Endothelial cell of umbilical vein (primary cell): ENCODE results near the gene SORCS2. TPM values are rescaled to one million over a fixed set of nuclear protein-coding genes. Genes with fewer than 3 reads are reported as not detected.

Source experiments
- BruUV-seq: library from RNA; stranded (reverse); fragments of 400-500 nt; replicated peaks from 2 replicates; lab custom pipeline; 2021; lab: Mats Ljungman, UMichigan
- CTCF ChIA-PET: fragments of 300-600, 350-600 bp; sonication (Branson Sonifier 250); formaldehyde crosslinking; loops from one replicate; lab custom pipeline; 2021; ENCODE audit warnings: antibody characterized with exemption, inconsistent platforms; lab: Charles Lee
- POLR2A ChIA-PET: fragments of 300-600, 350-600 bp; sonication (Branson Sonifier 250); formaldehyde crosslinking; loops from one replicate; lab custom pipeline; 2021; ENCODE audit warnings: antibody characterized with exemption, inconsistent platforms; lab: Charles Lee
- DNase-seq: peaks from one replicate; pipeline ENCODE4 v3.0.0-alpha.2; 2011; ENCODE audit warnings: low read depth, low spot score
- FAIRE-seq: peaks from 2 replicates; lab custom pipeline; 2011; peaks lifted over from hg19 to GRCh38; lab: Jason Lieb, UNC
- H2AFZ ChIP-seq: 2 replicates; pipeline ENCODE4 v1.6.0; 2012; ENCODE audit warnings: low read depth, low read length, control low read depth, inconsistent platforms
- H3K27ac ChIP-seq: 2 replicates; pipeline ENCODE4 v1.5.1; 2011; ENCODE audit warnings: low read depth, mild to moderate bottlenecking, control low read depth, low read length, moderate library complexity; ENCODE audit not compliant: insufficient read depth
- H3K27me3 ChIP-seq, 2 experiments: 2 replicates each; pipeline versions ENCODE4 v1.6.0 to v1.6.1; 2011; ENCODE audit warnings: low read length in 2 of 2, mixed read lengths in 1 of 2; ENCODE audit not compliant: control insufficient read depth in 2 of 2, insufficient read depth in 2 of 2
- H3K36me3 ChIP-seq, 2 experiments: 2 replicates in 1 of 2; 3 replicates in 1 of 2; pipeline ENCODE4 v1.5.1; 2011; ENCODE audit warnings: low read length in 2 of 2, mild to moderate bottlenecking in 1 of 2, moderate library complexity in 1 of 2; ENCODE audit not compliant: control insufficient read depth in 2 of 2, insufficient read depth in 2 of 2; ENCODE audit errors: extremely low read depth in 1 of 2
- H3K4me1 ChIP-seq: 3 replicates; pipeline ENCODE4 v1.5.1; 2011; ENCODE audit warnings: mild to moderate bottlenecking, low read length; ENCODE audit not compliant: control insufficient read depth, insufficient read depth; ENCODE audit errors: extremely low read depth
- H3K4me2 ChIP-seq: 2 replicates; pipeline ENCODE4 v1.6.1; 2011; ENCODE audit warnings: low read length, control low read depth, mixed read lengths; ENCODE audit not compliant: insufficient read depth
- H3K4me3 ChIP-seq, 3 experiments: fragments of 200-600 bp in 1 of 3; sonication (generic), shearing (Covaris generic) in 1 of 3; replicated peaks in 1 of 3; 2 replicates each; pipeline ENCODE4 v1.5.1; 2011 to 2016; ENCODE audit warnings: control low read depth in 3 of 3, low read length in 3 of 3, mild to moderate bottlenecking in 2 of 3, inconsistent platforms in 1 of 3, low read depth in 1 of 3, moderate library complexity in 1 of 3; ENCODE audit not compliant: insufficient read depth in 1 of 3
- H3K79me2 ChIP-seq: 2 replicates; pipeline ENCODE4 v1.6.0; 2012; ENCODE audit warnings: low read length, inconsistent platforms; ENCODE audit not compliant: control insufficient read depth, insufficient read depth
- H3K9ac ChIP-seq: replicated peaks from 2 replicates; pipeline ENCODE3; 2011; ENCODE audit warnings: low read length, control low read depth; ENCODE audit not compliant: insufficient read depth; ENCODE audit errors: extremely low read depth
- H3K9me1 ChIP-seq: replicated peaks from 3 replicates; pipeline ENCODE4 v1.6.0; 2011; ENCODE audit warnings: mild to moderate bottlenecking, low read length; ENCODE audit not compliant: control insufficient read depth, insufficient read depth; ENCODE audit errors: extremely low read depth
- H3K9me3 ChIP-seq: replicated peaks from 2 replicates; pipeline ENCODE4 v1.5.1; 2012; ENCODE audit warnings: low read length, inconsistent platforms; ENCODE audit not compliant: control insufficient read depth, insufficient read depth
- H4K20me1 ChIP-seq: replicated peaks from 2 replicates; pipeline ENCODE3; 2011; ENCODE audit warnings: mild to moderate bottlenecking, low read length; ENCODE audit not compliant: control insufficient read depth, insufficient read depth; ENCODE audit errors: extremely low read depth
- CTCF ChIP-seq, 2 donors: IDR thresholded peaks; 1 replicate in 1 of 2; 2 replicates in 1 of 2; pipeline ENCODE4 v1.5.1; 2011; ENCODE audit warnings: low read length in 2 of 2, mild to moderate bottlenecking in 2 of 2, moderate library complexity in 2 of 2, control low read depth in 1 of 2, inconsistent platforms in 1 of 2, low read depth in 1 of 2; ENCODE audit not compliant: insufficient read depth in 1 of 2; ENCODE audit errors: extremely low read depth in 1 of 2
- EZH2 ChIP-seq: IDR thresholded peaks from 2 replicates; pipeline ENCODE4 v1.6.1; 2012; ENCODE audit warnings: borderline replicate concordance, low read depth, mild to moderate bottlenecking, moderate library complexity, low read length, inconsistent platforms; ENCODE audit not compliant: severe bottlenecking
- FOS ChIP-seq: IDR thresholded peaks from 2 replicates; pipeline ENCODE4 v1.6.1; 2011; ENCODE audit warnings: mild to moderate bottlenecking, low read length, moderate library complexity, borderline replicate concordance; ENCODE audit not compliant: insufficient read depth
- GATA2 ChIP-seq: IDR thresholded peaks from 2 replicates; pipeline ENCODE4 v1.7.0; 2011; ENCODE audit warnings: low read depth, mild to moderate bottlenecking, moderate library complexity, mixed read lengths, low read length; ENCODE audit not compliant: insufficient read length, insufficient read depth
- JUN ChIP-seq: IDR thresholded peaks from 2 replicates; pipeline ENCODE4 v1.6.1; 2011; ENCODE audit warnings: borderline replicate concordance, low read depth; ENCODE audit not compliant: insufficient read length, insufficient read depth
- MAX ChIP-seq: IDR thresholded peaks from 2 replicates; pipeline ENCODE4 v1.6.1; 2011; ENCODE audit not compliant: insufficient read depth, insufficient read length
- MYC ChIP-seq: IDR thresholded peaks from one replicate; pipeline ENCODE4 v1.6.1; 2011; ENCODE audit warnings: mild to moderate bottlenecking, low read depth, low read length
- POLR2A ChIP-seq: IDR thresholded peaks from 2 replicates; pipeline ENCODE4 v1.6.1; 2012; ENCODE audit warnings: low read depth, mild to moderate bottlenecking, control low read depth, low read length
- POLR2AphosphoS5 ChIP-seq: IDR thresholded peaks from 2 replicates; pipeline ENCODE4 v1.6.1; 2012; ENCODE audit warnings: low read depth, mild to moderate bottlenecking, control low read depth, low read length, moderate library complexity; ENCODE audit not compliant: insufficient read depth
- dilution Hi-C: fragments of 300-500 bp; cut with MboI; formaldehyde crosslinking; loops from one replicate; pipeline ENCODE4 v1.15.0; 2019; ENCODE audit warnings: low sequenced_read_pairs; ENCODE audit not compliant: extremely low pct_ligation_motif_present
- intact Hi-C: fragments of 100-400 bp; cut with micrococcal nuclease; formaldehyde crosslinking; loops from one replicate; pipeline ENCODE4 v1.10.0; 2022
- polyA plus RNA-seq, 4 experiments: library from polyadenylated mRNA; depleted of rRNA in 3 of 4; stranded (reverse) in 3 of 4; unstranded in 1 of 4; fragments of >200 nt; gene quantifications; 2 replicates each; pipeline versions ENCODE4 v1.2.1 to v1.2.3, GENCODE V29; 2011 to 2012; ENCODE audit warnings: missing spikeins in 1 of 4
- total RNA-seq: library from RNA; stranded (reverse); gene quantifications from 2 replicates; pipeline ENCODE4 v1.2.3, GENCODE V29; 2021

The SORCS2 gene
- total and polyA plus RNA-seq, 2 donors (not counting 3 experiments of a cell fraction or from before 2014, with no cell fraction given) = not detected

GRCh38 chr4:7416745-7417432, 224.6 kb downstream of the SORCS2 start:
- Histone ChIP-seq H3K9me1 (no peaks in the 10 kb centered on the region), H3K9me3 (no peaks in the 10 kb centered on the region), H3K36me3 (no peaks in the 10 kb centered on the region), H4K20me1 (no peaks in the 10 kb centered on the region), H3K4me2 (no peak overlapping the region), H3K4me3 (no peak overlapping the region), H3K27me3 (no peaks in the 10 kb centered on the region), H3K27ac (no peak overlapping the region), H2AFZ (no peak overlapping the region), H3K9ac (no peak overlapping the region), H3K4me1 (no peaks in the 10 kb centered on the region), H3K79me2 (no peaks in the 10 kb centered on the region)
- FAIRE-seq (no peak), DNase-seq (no peak)
- no peak for TF ChIP-seq POLR2A
- no peak for TF ChIP-seq FOS
- no peak for TF ChIP-seq GATA2
- TF ChIP-seq POLR2AphosphoS5 = no peak
- no peak for TF ChIP-seq CTCF (IDR thresholded peaks at IDR 0.05; ENCODE audit: extremely low read depth in 1 of 2, insufficient read depth in 1 of 2, low read depth in 1 of 2, low read length in 2 of 2)
- TF ChIP-seq EZH2 = no peak
- TF ChIP-seq JUN = no peak
- TF ChIP-seq MYC = no peak
- TF ChIP-seq MAX = no peak
- no TSS peak for BruUV-seq
- intact Hi-C loops = no loop called here
- dilution Hi-C loops = no loop called here
- POLR2A ChIA-PET = no interaction called here
- CTCF ChIA-PET = no interaction called here
